NCI-H2107 treated with DMSO at 0.1 percent for 48 hours (cell line): Measurements from ENCODE around the gene CMSS1.

Source experiments
- DNase-seq: peaks from one replicate; lab custom pipeline; 2025; ENCODE audit not compliant: unreplicated experiment; lab: John Stamatoyannopoulos, UW

CMSS1 gene

DNA sequence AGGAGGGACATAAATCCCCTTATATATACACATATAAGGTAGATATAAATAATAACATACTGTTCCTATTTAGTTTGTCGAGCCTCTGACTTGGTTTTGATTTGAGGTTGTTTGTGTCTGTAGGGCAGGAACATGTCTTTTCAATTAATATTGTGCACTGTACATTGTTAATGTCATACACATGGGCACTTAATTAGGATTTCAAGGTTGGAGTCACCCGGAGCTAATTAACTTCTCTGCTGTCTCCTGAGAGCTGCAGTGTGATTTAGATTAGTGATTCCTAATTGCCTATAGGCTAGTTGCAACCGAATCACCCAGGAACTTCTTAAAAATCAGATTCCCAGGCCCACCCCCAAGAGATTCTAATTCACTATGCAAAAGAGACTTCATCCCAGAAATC lies 347.1 kb downstream of the CMSS1 start:
- no peak for DNase-seq

- no peak for DNase-seq
These were observed 348.4 kb downstream of the CMSS1 start for GRCh38 chr3:100165926-100166550.

- DNase-seq: no peak
These were observed 351.7 kb downstream of the CMSS1 start for GRCh38 chr3:100169201-100169920.

GRCh38 chr3:100170486-100170885 lies 352.8 kb downstream of the CMSS1 start:
- DNase-seq: no peak

- DNase-seq: no peak
These were observed 353.7 kb downstream of the CMSS1 start for GRCh38 chr3:100171211-100171914.

- no peak for DNase-seq
These were observed 356.3 kb downstream of the CMSS1 start for GRCh38 chr3:100173961-100174360.

- DNase-seq: no peak
These were observed 358.1 kb downstream of the CMSS1 start for GRCh38 chr3:100175637-100176280.

DNA sequence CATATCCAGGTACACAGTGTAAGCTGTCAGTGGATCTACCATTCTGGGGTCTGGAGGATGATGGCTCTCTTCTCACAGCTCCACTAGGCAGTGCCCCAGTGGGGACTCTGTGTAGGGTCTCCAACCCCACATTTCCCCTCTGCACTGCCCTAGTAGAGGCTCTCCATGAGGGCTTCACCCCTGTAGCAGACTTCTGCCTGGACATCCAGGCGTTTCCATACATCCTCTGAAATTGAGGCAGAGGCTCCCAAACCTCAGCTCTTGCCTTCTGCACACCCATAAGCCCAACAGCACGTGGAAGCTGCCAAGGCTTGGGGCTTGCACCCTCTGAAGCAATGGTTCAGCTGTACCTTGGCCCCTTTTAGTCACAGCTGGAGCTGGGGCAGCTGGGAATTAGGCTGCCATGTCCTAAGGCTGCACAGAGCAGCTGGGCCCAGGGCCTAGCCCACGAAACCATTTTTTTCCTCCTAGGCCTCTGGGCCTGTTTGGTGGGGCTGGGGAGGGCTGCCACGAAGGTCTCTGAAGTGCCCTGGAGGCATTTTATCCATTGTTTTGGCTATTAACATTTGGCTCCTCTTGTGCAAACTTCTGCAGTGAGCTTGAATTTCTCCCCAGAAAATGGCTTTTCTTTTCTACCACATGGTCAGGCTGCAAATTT lies 362.2 kb downstream of the CMSS1 start:
- DNase-seq: no peak

- DNase-seq: no peak
These were observed 366.0 kb downstream of the CMSS1 start for GRCh38 chr3:100183608-100184125.

GRCh38 chr3:100184948-100185570 lies 367.4 kb downstream of the CMSS1 start:
- no peak for DNase-seq

DNA sequence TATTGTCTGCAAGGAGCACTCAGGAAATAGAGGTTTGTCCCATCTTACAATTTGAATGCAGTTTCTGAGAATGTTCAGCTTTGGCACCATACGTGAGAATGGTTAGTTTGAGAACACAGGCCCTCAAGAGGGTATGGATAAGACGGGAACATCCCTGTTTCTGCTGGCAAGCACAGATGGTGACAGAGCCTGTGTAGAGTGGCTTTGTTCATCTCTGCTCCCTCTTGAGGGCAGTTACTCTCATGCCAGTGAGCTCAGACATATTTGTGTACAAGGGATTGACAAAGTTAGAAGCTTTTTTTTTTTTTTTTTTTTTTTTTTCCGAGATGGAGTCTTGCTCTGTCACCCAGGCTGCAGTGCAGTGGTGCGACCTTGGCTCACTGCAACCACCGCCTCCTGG lies 368.2 kb downstream of the CMSS1 start:
- no peak for DNase-seq

GRCh38 chr3:100189444-100189964 lies 371.8 kb downstream of the CMSS1 start:
- DNase-seq: no peak

DNA sequence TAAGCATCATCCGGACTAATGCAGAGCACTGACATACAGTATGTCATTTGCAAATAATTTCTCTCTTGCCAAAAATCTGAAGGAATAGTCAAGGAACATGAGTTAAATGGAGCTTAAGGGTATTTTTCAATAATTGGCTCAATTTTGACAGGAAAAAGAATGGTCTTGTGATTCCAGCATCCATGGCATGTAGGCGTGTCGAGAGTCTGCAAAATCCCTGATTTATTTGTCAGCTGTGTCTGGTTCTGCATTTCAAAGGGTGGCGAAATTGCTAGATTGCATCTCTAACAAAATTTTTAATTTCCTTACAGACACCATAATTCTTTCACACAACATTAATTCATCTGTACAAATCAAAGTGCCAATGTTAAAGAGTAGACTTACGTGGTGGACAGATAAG lies 377.7 kb downstream of the CMSS1 start:
- DNase-seq: no peak

GRCh38 chr3:100197876-100198275 lies 380.2 kb downstream of the CMSS1 start:
- no peak for DNase-seq

- no peak for DNase-seq
These were observed 381.1 kb downstream of the CMSS1 start for GRCh38 chr3:100198579-100199269.

DNA sequence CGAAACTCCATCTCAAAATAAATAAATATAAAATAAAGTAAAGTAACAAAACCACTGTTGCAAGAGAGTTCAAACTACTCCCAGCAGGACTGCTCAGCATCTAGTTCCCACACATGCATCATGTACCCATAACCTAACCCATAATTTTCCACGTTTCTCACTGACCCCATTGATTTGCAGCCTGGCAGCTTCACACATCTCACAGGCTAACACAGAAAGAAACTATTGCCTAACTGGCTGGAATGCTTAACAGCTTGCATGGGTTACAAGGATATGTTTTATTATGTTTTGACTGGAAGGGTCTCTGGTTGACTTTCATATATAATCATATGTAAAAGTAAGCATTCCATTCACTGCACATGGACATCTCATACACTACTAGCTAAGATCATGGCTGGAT lies 387.5 kb downstream of the CMSS1 start:
- no peak for DNase-seq

- no peak for DNase-seq
These were observed 389.0 kb downstream of the CMSS1 start for GRCh38 chr3:100206687-100207086.

DNA sequence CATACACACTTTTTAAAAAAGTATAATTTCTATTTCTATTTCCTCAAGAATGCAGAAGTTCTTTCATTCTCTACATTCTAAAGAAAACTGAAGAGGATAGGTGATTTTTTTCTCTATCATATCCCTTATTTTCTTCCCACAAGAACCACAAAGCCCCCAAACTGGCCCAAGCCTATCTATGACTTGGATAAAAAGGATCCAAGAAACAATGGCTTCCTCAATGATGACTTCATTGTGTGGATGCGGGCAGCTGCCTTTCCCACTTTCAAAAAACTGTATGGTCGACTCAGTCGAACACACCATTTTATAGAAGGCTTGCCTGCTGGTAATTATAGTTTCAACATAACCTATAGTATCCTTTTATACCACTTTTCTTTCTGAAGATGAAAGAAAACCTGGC lies 390.2 kb downstream of the CMSS1 start:
- no peak for DNase-seq

GRCh38 chr3:100209169-100209568 lies 391.5 kb downstream of the CMSS1 start:
- DNase-seq: no peak
